ENCODE results near the gene CCR8.

The CCR8 gene, protein sequence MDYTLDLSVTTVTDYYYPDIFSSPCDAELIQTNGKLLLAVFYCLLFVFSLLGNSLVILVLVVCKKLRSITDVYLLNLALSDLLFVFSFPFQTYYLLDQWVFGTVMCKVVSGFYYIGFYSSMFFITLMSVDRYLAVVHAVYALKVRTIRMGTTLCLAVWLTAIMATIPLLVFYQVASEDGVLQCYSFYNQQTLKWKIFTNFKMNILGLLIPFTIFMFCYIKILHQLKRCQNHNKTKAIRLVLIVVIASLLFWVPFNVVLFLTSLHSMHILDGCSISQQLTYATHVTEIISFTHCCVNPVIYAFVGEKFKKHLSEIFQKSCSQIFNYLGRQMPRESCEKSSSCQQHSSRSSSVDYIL

GRCh38 chr3:39329493-39329892, at the start of gene CCR8:
TSS of gene CCR8 (plus strand) at chr3:39329709. CDS start at chr3:39332332, 2,623 bp downstream.
- H3K27ac Mint-ChIP-seq, result no peak within 1 kb of the TSS
- no peaks in the 10 kb centered on the region for H3K36me3 Mint-ChIP-seq
- H3K9me3 Mint-ChIP-seq, result no peaks in the 10 kb centered on the region
- peaks cover 0 to 6% of the 10 kb centered on the region in 2 donors for H3K27me3 Mint-ChIP-seq
- H3K4me3 Mint-ChIP-seq, result no peak within 1 kb of the TSS
- DNase-seq, result no peak
- no peak for ATAC-seq (replicated peaks)
- H3K4me1 Mint-ChIP-seq, result peaks cover 6 to 16% of the 10 kb centered on the region in 2 donors

GRCh38 chr3:39279745-39280517, 49.6 kb upstream of the CCR8 start, which contains the start of gene CX3CR1:
TSS of gene CX3CR1 (minus strand) at chr3:39280036. CDS start at chr3:39266509, 13,527 bp downstream.
- DNase-seq (no peak), ATAC-seq (replicated peaks) (no peak)
- Mint-ChIP-seq H3K27ac (peak within 1 kb of the TSS; percentile 15), H3K4me3 (peak within 1 kb of the TSS; percentile 7 to 58), H3K36me3 (peaks cover 0 to 3% of the 10 kb centered on the region in 2 donors), H3K4me1 (peaks cover 34 to 63% of the 10 kb centered on the region in 2 donors), H3K27me3 (no peaks in the 10 kb centered on the region), H3K9me3 (no peaks in the 10 kb centered on the region)

DNA sequence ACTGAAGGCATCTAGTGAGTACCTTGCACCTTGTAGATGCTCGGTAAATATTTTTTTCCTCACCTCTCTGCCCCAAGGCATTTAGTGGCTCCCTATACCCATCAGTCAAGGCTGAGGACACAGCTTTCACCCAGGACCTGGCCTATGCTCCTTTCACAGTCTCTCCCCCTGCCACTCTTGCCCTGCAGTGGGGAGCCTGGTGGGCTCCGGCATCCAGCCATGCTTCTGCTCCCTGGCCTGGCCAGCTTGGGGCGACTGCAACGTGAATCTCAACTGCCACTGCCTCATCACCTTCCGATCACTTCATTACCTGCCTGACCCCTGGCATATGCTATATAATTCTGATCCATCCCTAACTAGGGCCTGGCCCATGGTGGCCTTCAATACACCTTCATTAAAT, 48.9 kb upstream of the CCR8 start:
- Mint-ChIP-seq H3K27me3 (no peaks in the 10 kb centered on the region), H3K27ac (no peak overlapping the region), H3K4me3 (peak overlapping the region in 1 of 2 donors; percentile 10), H3K36me3 (peaks cover 0 to 3% of the 10 kb centered on the region in 2 donors), H3K4me1 (peaks cover 36 to 65% of the 10 kb centered on the region in 2 donors), H3K9me3 (no peaks in the 10 kb centered on the region)
- no peak for DNase-seq
- ATAC-seq (replicated peaks), result no peak

GRCh38 chr3:39281533-39281932, 48.0 kb upstream of the CCR8 start:
- Mint-ChIP-seq H3K9me3 (no peaks in the 10 kb centered on the region), H3K27me3 (no peaks in the 10 kb centered on the region), H3K4me1 (peaks cover 35 to 68% of the 10 kb centered on the region in 2 donors), H3K4me3 (peak overlapping the region; percentile 36 to 60), H3K36me3 (peaks cover 0 to 3% of the 10 kb centered on the region in 2 donors), H3K27ac (peak overlapping the region; percentile 72)
- DNase-seq, result no peak
- ATAC-seq (replicated peaks), result peak; percentile 39 to 58

DNA sequence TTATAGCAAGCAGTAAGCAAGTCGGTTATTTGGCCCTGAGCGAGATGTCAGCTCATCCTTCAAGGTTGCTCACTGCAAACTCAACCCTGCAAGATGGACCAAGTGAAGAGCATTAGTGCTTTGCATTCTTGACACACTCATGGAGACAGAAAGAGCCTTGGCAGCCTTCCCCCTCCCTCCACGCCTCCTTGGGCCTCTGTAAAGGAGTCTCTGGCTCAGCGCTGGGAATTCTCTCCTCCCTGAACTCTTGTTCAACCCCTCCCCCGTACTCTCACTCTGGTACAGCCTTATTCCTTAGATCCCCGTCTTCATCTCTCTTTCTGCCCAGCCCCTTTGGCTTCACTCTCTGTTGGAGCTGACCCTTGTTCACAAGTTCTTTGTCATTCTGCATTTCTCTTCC, 47.5 kb upstream of the CCR8 start:
- peak overlapping the region; percentile 47 for H3K27ac Mint-ChIP-seq

GRCh38 chr3:39284457-39284881, 45.0 kb upstream of the CCR8 start:
- no peaks in the 10 kb centered on the region for H3K27me3 Mint-ChIP-seq
- peak overlapping the region; percentile 82 for H3K27ac Mint-ChIP-seq

More for the DNA sequence above, 47.5 kb upstream of the CCR8 start:
- no peaks in the 10 kb centered on the region for H3K9me3 Mint-ChIP-seq
- DNase-seq, result no peak
- H3K27me3 Mint-ChIP-seq, result no peaks in the 10 kb centered on the region
- peaks cover 0 to 3% of the 10 kb centered on the region in 2 donors for H3K36me3 Mint-ChIP-seq
- H3K4me3 Mint-ChIP-seq, result no peak overlapping the region
- ATAC-seq (replicated peaks), result no peak
- peaks cover 32 to 64% of the 10 kb centered on the region in 2 donors for H3K4me1 Mint-ChIP-seq

GRCh38 chr3:39285332-39285731, 44.2 kb upstream of the CCR8 start:
- no peak overlapping the region for H3K4me3 Mint-ChIP-seq
- peaks cover 0 to 3% of the 10 kb centered on the region in 2 donors for H3K36me3 Mint-ChIP-seq
- no peak for ATAC-seq (replicated peaks)
- no peaks in the 10 kb centered on the region for H3K27me3 Mint-ChIP-seq
- DNase-seq, result no peak
- H3K27ac Mint-ChIP-seq, result peak overlapping the region; percentile 38
- H3K4me1 Mint-ChIP-seq, result peaks cover 39 to 69% of the 10 kb centered on the region in 2 donors
- H3K9me3 Mint-ChIP-seq, result no peaks in the 10 kb centered on the region

More at GRCh38 chr3:39284457-39284881, 45.0 kb upstream of the CCR8 start:
- H3K9me3 Mint-ChIP-seq, result no peaks in the 10 kb centered on the region
- peaks cover 0 to 3% of the 10 kb centered on the region in 2 donors for H3K36me3 Mint-ChIP-seq
- ATAC-seq (replicated peaks) (no peak), DNase-seq (no peak)
- peaks cover 40 to 67% of the 10 kb centered on the region in 2 donors for H3K4me1 Mint-ChIP-seq
- peak overlapping the region; percentile 27 to 31 for H3K4me3 Mint-ChIP-seq

- Mint-ChIP-seq H3K9me3 (no peaks in the 10 kb centered on the region), H3K4me3 (no peak overlapping the region), H3K4me1 (peaks cover 29 to 62% of the 10 kb centered on the region in 2 donors), H3K27ac (no peak overlapping the region), H3K27me3 (no peaks in the 10 kb centered on the region), H3K36me3 (no peaks in the 10 kb centered on the region)
- DNase-seq, result no peak
- no peak for ATAC-seq (replicated peaks)
These were observed 42.7 kb upstream of the CCR8 start for GRCh38 chr3:39286771-39287170.

DNA sequence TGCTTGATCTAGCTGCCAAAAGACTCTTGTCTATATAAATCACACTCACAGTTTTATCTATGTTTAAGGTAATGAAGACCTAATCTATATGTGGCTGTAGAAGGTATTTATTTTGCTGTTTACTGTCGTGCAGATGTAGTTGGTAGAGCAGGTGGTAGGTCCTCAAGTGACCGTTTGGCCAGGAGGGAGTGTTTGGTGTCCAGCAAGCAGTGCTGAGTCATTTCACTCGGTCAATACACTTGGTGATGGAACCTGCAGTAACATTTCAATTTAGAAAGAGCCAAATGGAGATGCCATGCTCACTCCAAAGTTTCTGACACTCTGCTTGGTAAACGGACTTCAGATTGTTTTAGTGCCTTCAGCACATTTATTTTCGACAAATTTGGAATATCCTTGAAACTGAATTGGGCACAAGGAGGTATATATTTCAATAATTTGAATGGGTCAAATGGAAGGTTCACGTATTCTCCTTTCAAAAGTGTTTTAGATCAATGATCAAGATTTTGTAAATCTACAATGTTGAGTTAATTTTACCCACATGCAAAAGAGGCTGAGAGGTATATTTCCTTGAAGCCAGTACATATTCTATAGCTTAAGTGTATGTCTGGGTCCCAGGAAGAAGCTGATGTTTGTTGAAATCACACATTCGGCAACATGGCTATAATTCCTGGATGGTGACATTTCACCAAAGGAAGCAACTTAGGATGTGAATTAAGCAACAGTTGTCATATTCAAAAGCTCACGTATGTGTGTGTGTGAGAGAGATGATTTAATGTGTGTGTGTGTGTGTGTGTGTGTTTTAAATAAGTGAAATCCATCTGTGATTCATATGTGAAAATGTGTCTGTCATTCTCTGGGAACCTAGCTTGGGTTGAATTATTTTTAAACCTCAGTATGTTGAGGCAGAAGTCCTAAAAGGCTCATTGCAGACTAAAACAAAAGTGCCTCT, 42.0 kb upstream of the CCR8 start:
- no peak for DNase-seq

GRCh38 chr3:39288300-39288808, 41.2 kb upstream of the CCR8 start:
- no peaks in the 10 kb centered on the region for H3K27me3 Mint-ChIP-seq
- H3K27ac Mint-ChIP-seq, result peak overlapping the region; percentile 84
- no peaks in the 10 kb centered on the region for H3K36me3 Mint-ChIP-seq
- H3K9me3 Mint-ChIP-seq, result no peaks in the 10 kb centered on the region
- peaks cover 25 to 54% of the 10 kb centered on the region in 2 donors for H3K4me1 Mint-ChIP-seq
- ATAC-seq (replicated peaks) (peak; percentile 99), DNase-seq (peak; percentile 94)
- H3K4me3 Mint-ChIP-seq, result no peak overlapping the region

More for the DNA sequence above, 42.0 kb upstream of the CCR8 start:
- ATAC-seq (replicated peaks), result no peak
- H3K27me3 Mint-ChIP-seq, result no peaks in the 10 kb centered on the region
- no peak overlapping the region for H3K4me3 Mint-ChIP-seq
- no peaks in the 10 kb centered on the region for H3K9me3 Mint-ChIP-seq
- H3K4me1 Mint-ChIP-seq, result peaks cover 25 to 59% of the 10 kb centered on the region in 2 donors
- H3K36me3 Mint-ChIP-seq, result no peaks in the 10 kb centered on the region
- no peak overlapping the region for H3K27ac Mint-ChIP-seq

GRCh38 chr3:39289107-39289506, 40.4 kb upstream of the CCR8 start:
- ATAC-seq (replicated peaks) (no peak), DNase-seq (no peak)
- Mint-ChIP-seq H3K36me3 (no peaks in the 10 kb centered on the region), H3K27ac (peak overlapping the region; percentile 32), H3K9me3 (no peaks in the 10 kb centered on the region), H3K4me3 (no peak overlapping the region), H3K27me3 (no peaks in the 10 kb centered on the region), H3K4me1 (peaks cover 25 to 52% of the 10 kb centered on the region in 2 donors)

DNA sequence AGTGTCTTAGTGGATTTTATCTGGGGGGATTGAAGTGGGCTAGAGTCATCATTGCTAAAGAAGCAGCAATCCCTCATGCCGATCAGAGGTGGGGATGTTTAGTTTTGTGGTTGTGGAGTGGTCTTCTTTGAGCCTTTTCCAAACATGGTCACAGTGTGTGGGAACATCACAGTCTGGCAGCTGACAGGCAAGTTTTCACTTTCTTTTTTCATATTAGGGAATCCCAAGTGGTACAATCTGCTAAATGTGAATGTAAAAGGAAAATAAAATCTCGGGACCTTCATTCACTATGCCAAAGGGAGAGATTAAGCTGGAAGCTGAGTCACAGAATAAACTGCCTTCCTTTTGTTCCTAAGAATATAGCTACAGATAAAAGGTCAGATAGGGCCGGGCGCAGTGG, 39.3 kb upstream of the CCR8 start:
- peak overlapping the region; percentile 37 for H3K27ac Mint-ChIP-seq
- ATAC-seq (replicated peaks) (no peak), DNase-seq (no peak)
- H3K27me3 Mint-ChIP-seq, result no peaks in the 10 kb centered on the region
- H3K9me3 Mint-ChIP-seq, result no peaks in the 10 kb centered on the region
- H3K36me3 Mint-ChIP-seq, result no peaks in the 10 kb centered on the region
- no peak overlapping the region for H3K4me3 Mint-ChIP-seq
- peaks cover 18 to 41% of the 10 kb centered on the region in 2 donors for H3K4me1 Mint-ChIP-seq

DNA sequence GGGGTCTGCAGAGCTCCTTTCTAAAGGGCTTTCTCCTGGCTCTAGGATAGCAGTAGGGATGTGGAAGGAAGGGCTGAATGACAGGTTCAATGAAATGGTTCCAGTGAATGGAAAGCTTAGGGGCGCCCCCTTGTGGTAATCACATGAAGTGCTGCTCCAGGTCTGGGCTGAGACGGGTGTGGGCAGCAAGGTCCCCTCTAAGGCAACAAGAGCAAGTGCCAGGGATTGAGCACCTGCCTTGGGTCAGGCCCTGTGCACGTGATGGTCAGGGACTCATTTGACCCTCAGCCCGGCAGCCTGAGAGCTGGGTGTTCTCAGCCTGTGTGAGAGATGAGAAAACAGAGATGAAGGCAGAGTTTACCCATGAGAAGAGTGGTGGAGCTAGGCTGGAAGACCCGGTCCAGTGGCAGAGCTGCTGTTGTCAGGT, 37.6 kb upstream of the CCR8 start:
- Mint-ChIP-seq H3K27ac (peak overlapping the region; percentile 91), H3K4me1 (peaks cover 18 to 37% of the 10 kb centered on the region in 2 donors)

More for the DNA sequence above, 37.6 kb upstream of the CCR8 start:
- H3K36me3 Mint-ChIP-seq, result no peaks in the 10 kb centered on the region
- H3K27me3 Mint-ChIP-seq, result peaks cover 0 to 6% of the 10 kb centered on the region in 2 donors
- peak; percentile 23 to 28 for ATAC-seq (replicated peaks)
- DNase-seq, result peak; percentile 64
- H3K9me3 Mint-ChIP-seq, result no peaks in the 10 kb centered on the region
- H3K4me3 Mint-ChIP-seq, result no peak overlapping the region
